ENCODE measurements around the gene PDE4D.

Gene PDE4D

DNA sequence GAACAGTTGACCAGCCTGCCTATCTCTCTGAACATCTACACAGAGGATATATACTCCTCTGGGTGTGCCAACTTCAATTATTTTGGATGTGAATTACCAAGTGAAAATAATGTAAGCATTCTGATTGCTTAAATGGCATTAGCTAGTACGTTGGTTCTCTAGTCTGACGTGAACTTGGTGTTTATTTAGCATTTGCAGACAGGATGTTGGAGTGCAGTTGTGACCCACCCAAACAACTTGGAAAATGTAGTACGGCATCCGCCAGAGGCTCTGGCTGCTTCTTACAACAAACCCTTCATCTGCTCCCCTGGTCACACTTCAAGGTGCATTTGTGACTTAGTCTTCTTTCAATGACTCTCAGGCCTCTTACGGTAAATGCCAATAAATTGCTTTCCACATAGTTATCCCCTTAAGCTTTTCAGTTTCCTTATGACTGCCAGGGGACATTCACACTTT, 616.6 kb downstream of the PDE4D start:
- TF ChIP-seq, protein P1, sequence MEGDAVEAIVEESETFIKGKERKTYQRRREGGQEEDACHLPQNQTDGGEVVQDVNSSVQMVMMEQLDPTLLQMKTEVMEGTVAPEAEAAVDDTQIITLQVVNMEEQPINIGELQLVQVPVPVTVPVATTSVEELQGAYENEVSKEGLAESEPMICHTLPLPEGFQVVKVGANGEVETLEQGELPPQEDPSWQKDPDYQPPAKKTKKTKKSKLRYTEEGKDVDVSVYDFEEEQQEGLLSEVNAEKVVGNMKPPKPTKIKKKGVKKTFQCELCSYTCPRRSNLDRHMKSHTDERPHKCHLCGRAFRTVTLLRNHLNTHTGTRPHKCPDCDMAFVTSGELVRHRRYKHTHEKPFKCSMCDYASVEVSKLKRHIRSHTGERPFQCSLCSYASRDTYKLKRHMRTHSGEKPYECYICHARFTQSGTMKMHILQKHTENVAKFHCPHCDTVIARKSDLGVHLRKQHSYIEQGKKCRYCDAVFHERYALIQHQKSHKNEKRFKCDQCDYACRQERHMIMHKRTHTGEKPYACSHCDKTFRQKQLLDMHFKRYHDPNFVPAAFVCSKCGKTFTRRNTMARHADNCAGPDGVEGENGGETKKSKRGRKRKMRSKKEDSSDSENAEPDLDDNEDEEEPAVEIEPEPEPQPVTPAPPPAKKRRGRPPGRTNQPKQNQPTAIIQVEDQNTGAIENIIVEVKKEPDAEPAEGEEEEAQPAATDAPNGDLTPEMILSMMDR (IDR thresholded peaks at IDR 0.05): no peak
- no peak for TF ChIP-seq ZFX (IDR thresholded peaks at IDR 0.05; ENCODE audit: borderline replicate concordance)
- peak overlapping the region; percentile 88 for H3K27ac ChIP-seq

DNA sequence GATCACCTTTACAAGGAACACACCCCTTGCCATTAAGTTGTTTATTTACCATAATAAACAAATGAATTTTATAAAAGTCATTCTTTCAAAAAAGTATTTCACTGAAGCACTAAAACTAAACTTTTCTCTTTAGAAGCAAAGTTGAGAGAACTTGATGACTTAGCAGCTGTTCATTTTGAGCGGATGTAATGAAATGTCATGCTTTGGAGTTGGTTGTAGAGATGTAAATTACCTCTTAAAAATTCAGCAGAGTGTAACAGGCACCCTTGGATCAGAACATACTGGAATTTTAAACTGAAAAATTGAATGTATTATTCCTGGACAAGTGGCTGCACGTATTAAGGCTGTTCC, 617.2 kb downstream of the PDE4D start:
- no peak for TF ChIP-seq ZFX (IDR thresholded peaks at IDR 0.05; ENCODE audit: borderline replicate concordance)
- TF ChIP-seq, protein P1 (IDR thresholded peaks at IDR 0.05): no peak
- H3K27ac ChIP-seq: peak overlapping the region; percentile 88

DNA sequence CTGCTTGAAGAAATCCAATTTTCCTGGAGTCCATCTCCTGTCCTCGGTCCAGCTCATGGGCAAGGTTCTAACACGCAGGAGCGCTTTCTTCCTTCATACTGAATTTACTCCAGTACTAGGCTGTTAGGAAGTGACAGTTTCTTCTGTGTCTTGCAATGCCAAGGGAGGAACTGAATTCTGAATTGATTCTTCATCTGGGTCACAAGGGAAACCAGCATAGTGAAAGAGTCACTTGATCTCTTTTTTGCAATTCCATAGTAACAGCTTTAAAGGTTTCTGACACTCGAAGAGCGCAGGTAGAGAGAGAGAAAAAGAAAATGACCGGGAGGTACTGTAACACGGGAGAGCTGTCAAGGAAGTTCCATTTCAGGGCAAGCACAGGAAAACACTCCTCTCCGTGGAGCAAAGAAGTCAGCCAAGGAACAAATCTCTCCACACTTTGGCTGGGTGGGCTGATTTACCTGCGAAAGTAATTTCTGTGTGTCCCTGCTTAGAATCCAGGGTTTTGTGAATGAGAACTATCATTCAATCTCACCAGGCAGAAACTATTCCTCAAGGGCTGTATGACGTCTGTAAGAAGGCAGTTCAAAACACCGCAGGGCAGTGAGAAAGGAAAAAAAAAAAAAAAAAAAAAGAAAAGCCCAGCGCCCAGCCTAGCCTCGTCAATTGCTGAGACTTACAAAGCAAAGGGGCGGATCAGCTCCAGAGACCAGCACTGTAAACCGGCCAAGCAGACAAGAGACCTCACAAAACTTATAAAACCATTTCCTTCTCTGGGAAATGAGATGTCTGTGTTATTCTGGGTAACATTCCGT, 617.8 kb downstream of the PDE4D start:
- no peak for TF ChIP-seq ZFX (IDR thresholded peaks at IDR 0.05; ENCODE audit: borderline replicate concordance)
- TF ChIP-seq, protein P1 (IDR thresholded peaks at IDR 0.05): no peak
- peak overlapping the region; percentile 88 for H3K27ac ChIP-seq

DNA sequence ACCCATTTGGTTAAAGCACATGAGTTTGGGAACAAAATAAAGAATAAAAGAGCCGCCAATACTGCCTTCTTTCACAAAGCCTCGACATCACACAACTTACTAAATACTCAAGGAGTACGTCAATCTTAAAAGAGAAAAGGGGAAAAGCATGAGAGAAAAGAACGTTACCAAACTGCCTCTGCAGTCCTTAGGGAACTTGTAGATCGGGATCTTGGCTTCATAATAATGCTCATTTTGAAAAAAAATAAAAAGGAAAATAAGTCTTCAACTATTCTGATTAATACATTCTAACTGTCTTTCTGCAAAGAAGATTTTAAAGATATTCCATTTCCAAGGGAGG, 618.4 kb downstream of the PDE4D start:
- TF ChIP-seq, protein P1 (IDR thresholded peaks at IDR 0.05): no peak
- TF ChIP-seq ZFX (IDR thresholded peaks at IDR 0.05; ENCODE audit: borderline replicate concordance): no peak
- peak overlapping the region; percentile 88 for H3K27ac ChIP-seq

DNA sequence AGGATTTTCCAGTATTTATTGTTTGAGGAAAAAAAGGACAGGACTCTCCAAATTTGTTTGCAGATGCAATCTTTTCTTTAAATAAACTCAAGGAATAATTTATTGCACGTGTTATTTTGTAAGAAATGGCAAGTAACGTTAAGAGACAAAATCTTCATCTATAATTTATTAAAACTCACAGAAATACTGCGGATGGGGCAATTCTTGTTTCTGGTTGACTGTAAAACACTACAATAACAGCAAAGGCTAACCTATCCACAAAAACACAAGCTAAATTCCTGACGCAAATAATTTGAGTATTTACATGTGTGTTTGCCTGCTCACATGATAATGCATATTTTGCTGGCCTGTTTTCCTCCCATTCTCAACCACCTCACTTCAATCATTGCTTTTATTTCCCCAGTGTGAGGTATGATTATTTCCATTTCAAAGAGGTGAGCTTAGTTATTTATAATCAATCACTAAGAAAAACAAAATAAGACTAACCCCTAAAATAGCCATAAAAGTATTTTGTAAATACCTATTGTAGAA, 619.4 kb downstream of the PDE4D start:
- TF ChIP-seq, protein P1 (IDR thresholded peaks at IDR 0.05): no peak
- TF ChIP-seq ZFX (IDR thresholded peaks at IDR 0.05; ENCODE audit: borderline replicate concordance): no peak
- peak overlapping the region; percentile 88 for H3K27ac ChIP-seq

DNA sequence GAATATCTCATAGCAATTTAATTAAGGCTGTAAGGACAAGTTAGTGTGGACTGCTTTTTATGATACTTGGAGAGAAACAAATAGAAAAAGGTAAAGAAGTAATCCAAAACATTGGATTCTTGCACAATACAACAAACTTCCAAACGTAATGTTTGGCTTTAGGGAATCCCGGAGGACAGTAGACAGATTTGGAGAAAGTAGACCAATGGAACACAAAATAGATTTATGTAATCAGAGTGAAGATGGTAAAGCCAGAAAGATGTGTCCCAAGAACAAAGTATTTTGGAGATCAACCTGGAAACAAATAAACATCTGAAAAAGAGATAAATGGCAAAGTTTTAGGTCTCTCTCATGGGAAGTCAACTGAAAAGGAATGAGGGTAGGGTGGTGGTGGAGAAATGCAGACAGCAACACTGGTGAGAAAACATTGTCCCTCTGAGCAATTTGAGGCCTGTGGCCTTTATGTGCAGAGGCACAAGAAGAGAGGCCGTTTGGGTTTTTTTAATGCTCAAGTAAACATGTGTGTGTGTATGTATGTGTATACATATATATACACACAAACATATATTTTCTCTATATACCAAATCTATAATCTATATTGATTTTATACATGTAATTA, 620.6 kb downstream of the PDE4D start:
- TF ChIP-seq ZFX (IDR thresholded peaks at IDR 0.05; ENCODE audit: borderline replicate concordance): no peak
- TF ChIP-seq, protein P1 (IDR thresholded peaks at IDR 0.05): no peak
- H3K27ac ChIP-seq: peak overlapping the region; percentile 88; the same call in 1 of the 2 replicates

Measured in 22Rv1 (cell line).